Jurkat, Clone E6-1 (cell line): ENCODE results near the gene IQGAP2. TPM values are rescaled to one million over a fixed set of nuclear protein-coding genes. Genes with fewer than 3 reads are reported as not detected.
"Not testable (repeated sequence)": the region's sequence is repeated elsewhere in the genome, so short reads cannot be mapped to it uniquely, and the experiment has no call there.

Experiments
- DNase-seq: peaks from one replicate; pipeline ENCODE4 v3.0.0-alpha.2; 2011; ENCODE audit warnings: low read depth, low spot score
- H3K4me3 ChIP-seq: 2 replicates; pipeline ENCODE4 v1.5.1; 2011; ENCODE audit warnings: mild to moderate bottlenecking, low read length, control low read depth, moderate library complexity
- polyA plus RNA-seq: library from polyadenylated mRNA; unstranded; fragments of >200 nt; gene quantifications from one replicate; pipeline ENCODE4 v1.2.1, GENCODE V29; 2012; ENCODE audit warnings: missing spikeins; ENCODE audit not compliant: insufficient read length, insufficient read depth

Gene IQGAP2
- polyA plus RNA-seq, result 107 TPM

- H3K4me3 ChIP-seq, result peak within 1 kb of the TSS; percentile 76
- DNase-seq, result peak; percentile 68
Observed at GRCh38 chr5:76402886-76403765, at the start of gene IQGAP2. IQGAP2 (plus strand) TSS chr5:76403285; CDS start chr5:76403546, 261 bp downstream.

GRCh38 chr5:76356887-76357286, 46.2 kb upstream of the IQGAP2 start:
- H3K4me3 ChIP-seq, result no peak overlapping the region
- DNase-seq, result no peak

GRCh38 chr5:76363352-76364225, 39.5 kb upstream of the IQGAP2 start:
- DNase-seq, result no peak
- no peak overlapping the region for H3K4me3 ChIP-seq

GRCh38 chr5:76364226-76364589, 38.9 kb upstream of the IQGAP2 start:
- no peak for DNase-seq
- no peak overlapping the region for H3K4me3 ChIP-seq

GRCh38 chr5:76365561-76365960, 37.5 kb upstream of the IQGAP2 start:
- no peak overlapping the region for H3K4me3 ChIP-seq
- no peak for DNase-seq

GRCh38 chr5:76366596-76366995, 36.5 kb upstream of the IQGAP2 start:
- DNase-seq, result no peak
- no peak overlapping the region for H3K4me3 ChIP-seq

- no peak for DNase-seq
- H3K4me3 ChIP-seq, result no peak overlapping the region
Observed at GRCh38 chr5:76367623-76368371, 35.3 kb upstream of the IQGAP2 start.

GRCh38 chr5:76368941-76369340, 34.1 kb upstream of the IQGAP2 start:
- no peak overlapping the region for H3K4me3 ChIP-seq

GRCh38 chr5:76369668-76370067, 33.4 kb upstream of the IQGAP2 start:
- H3K4me3 ChIP-seq, result not testable (repeated sequence)
- DNase-seq, result peak; percentile 56

More at GRCh38 chr5:76368941-76369340, 34.1 kb upstream of the IQGAP2 start:
- no peak for DNase-seq

GRCh38 chr5:76371960-76372322, 31.1 kb upstream of the IQGAP2 start:
- no peak for DNase-seq
- H3K4me3 ChIP-seq, result no peak overlapping the region

GRCh38 chr5:76372323-76373054, 30.6 kb upstream of the IQGAP2 start:
- DNase-seq, result no peak
- H3K4me3 ChIP-seq, result no peak overlapping the region

- no peak for DNase-seq
- H3K4me3 ChIP-seq, result no peak overlapping the region
Observed at GRCh38 chr5:76376148-76376865, 26.8 kb upstream of the IQGAP2 start.

- no peak overlapping the region for H3K4me3 ChIP-seq
- no peak for DNase-seq
Observed at GRCh38 chr5:76376866-76377230, 26.2 kb upstream of the IQGAP2 start.

- DNase-seq, result no peak
- no peak overlapping the region for H3K4me3 ChIP-seq
Observed at GRCh38 chr5:76378355-76378754, 24.7 kb upstream of the IQGAP2 start.

GRCh38 chr5:76379316-76379715, 23.8 kb upstream of the IQGAP2 start:
- no peak for DNase-seq
- no peak overlapping the region for H3K4me3 ChIP-seq

GRCh38 chr5:76379855-76380254, 23.2 kb upstream of the IQGAP2 start:
- DNase-seq, result no peak
- H3K4me3 ChIP-seq, result no peak overlapping the region

GRCh38 chr5:76380346-76381066, 22.6 kb upstream of the IQGAP2 start:
- DNase-seq, result no peak
- no peak overlapping the region for H3K4me3 ChIP-seq
